ENCODE results near the gene ABHD11. TPM values are rescaled to one million over a fixed set of nuclear protein-coding genes. Genes with fewer than 3 reads are reported as not detected.

ABHD11 gene
- total RNA-seq, 2 donors from 2014 or later: 7.0 to 7.1 TPM

DNA sequence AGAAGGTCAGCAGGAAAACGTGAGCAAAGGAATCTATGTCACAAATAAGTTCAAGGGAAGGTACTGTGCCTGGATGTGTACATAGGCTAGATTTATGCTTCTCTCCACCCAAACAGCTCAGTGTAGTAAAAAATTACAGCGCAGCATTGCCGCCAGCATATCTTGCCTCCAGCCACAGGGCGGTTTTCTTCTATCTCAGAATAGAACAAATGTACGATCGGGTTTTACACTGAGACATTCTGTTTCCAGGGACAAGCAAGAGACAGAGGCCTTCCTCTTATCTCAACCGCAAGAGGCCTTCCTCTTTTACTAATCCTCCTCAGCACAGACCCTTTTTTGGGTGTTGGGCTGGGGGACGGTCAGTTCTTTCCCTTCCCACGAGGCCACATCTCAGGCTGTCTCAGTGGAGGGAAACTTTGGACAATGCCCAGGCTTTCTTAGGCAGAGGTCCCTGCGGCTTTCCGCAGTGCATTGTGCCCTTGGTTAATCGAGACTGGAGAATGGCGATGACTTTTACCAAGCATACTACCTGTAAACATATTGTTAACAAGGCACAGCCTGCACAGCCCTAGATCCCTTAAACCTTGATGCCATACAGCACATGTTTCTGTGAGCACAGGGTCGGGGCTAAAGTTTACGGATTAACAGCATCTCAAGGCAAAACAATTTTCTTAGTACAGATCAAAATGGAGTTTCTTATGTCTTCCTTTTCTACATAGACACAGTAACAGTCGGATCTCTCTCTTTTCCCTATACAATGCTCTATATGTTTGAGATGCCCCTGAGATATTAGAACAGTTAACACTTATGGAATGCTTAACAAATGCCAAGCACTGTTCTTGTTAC, 11.6 kb upstream of the ABHD11 start:
- intact Hi-C loops (cut with DNase I): no loop called here
- no peak for DNase-seq (ENCODE audit: low spot score)

DNA sequence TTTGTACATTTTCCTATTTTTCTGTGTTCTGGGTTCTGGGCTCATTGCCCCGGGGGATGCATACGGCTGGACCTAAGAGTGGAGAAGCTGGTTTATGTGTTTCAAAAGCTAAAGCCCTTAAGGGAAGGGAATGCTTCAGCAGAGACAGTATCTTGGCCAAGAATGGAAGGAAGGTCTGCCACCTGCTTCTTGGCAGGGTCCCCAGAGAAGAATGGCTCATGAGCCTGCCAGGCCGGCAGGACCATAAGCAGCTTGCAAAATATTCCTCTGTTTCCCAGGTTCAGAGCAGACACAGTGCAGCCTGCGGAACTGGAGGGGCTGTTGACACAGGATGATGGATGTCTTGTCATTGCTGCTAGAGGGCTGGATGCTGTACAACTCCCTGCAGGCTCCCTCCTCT, 7.8 kb upstream of the ABHD11 start:
- intact Hi-C loops (cut with DNase I): no loop called here

GRCh38 chr7:73742753-73743641, 4.4 kb upstream of the ABHD11 start:
- peak; percentile 85 for DNase-seq (ENCODE audit: low spot score)

More for the DNA sequence above, 7.8 kb upstream of the ABHD11 start:
- DNase-seq (ENCODE audit: low spot score): no peak

DNA sequence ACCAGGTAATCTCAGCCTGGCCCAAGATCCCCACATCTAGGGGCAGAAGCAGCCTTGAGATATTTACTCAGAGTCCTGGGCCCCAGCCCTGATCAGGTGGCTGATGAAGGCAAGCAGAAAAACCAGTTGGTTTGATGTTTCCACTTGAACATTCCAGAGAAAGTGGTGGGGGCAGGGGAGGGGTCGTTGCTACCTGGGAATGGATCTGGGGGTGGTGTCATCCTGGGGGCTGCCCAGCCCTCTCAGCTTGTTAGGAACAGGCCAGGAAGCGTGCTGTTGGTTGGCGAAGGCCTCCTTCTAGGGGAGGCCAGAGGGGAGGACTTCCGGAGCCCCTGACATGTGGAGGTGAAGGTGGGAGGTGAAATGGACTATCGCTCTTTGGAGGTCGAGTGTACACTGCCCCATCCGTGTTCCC, 3.7 kb upstream of the ABHD11 start:
- no peak for DNase-seq (ENCODE audit: low spot score)
- intact Hi-C loops (cut with DNase I): no loop called here

More at GRCh38 chr7:73742753-73743641, 4.4 kb upstream of the ABHD11 start:
- intact Hi-C loops (cut with DNase I): no loop called here

- intact Hi-C loops (cut with DNase I): no loop called here
- DNase-seq (ENCODE audit: low spot score): no peak
These were observed 3.0 kb upstream of the ABHD11 start for GRCh38 chr7:73741600-73741999.

- intact Hi-C loops (cut with DNase I): no loop called here
- no peak for DNase-seq (ENCODE audit: low spot score)
These were observed 2.2 kb upstream of the ABHD11 start for GRCh38 chr7:73740771-73741170.

DNA sequence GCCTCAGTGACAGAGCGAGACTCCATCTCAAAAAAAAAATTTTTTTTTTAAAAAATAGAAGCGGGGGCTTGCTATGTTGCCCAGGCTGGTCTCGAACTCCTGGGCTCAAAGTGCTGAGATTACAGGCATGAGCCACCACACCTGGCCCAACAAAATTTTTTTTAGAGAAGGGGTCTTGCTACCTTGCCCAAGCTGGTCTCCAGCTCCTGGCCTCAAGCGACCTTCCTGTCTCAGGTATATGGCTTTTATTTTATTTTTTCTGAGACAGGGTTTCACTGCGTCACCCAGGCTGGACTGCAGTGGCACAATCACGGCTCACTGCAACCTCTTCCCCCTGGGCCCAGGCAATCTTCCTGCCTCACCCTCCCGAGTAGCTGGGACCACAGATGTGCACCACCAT, 1.6 kb upstream of the ABHD11 start:
- no peak for DNase-seq (ENCODE audit: low spot score)
- intact Hi-C loops (cut with DNase I): no loop called here

GRCh38 chr7:73739387-73739767, 775 bp upstream of the ABHD11 start:
- intact Hi-C loops (cut with DNase I): no loop called here
- DNase-seq (ENCODE audit: low spot score): no peak

GRCh38 chr7:73738220-73738611, 386 bp downstream of the ABHD11 start:
- DNase-seq (ENCODE audit: low spot score): peak; percentile 85
- intact Hi-C loops (cut with DNase I): no loop called here

GRCh38 chr7:73737491-73738219, 947 bp downstream of the ABHD11 start:
- intact Hi-C loops (cut with DNase I): no loop called here
- no peak for DNase-seq (ENCODE audit: low spot score)

GRCh38 chr7:73736885-73737284, 1.7 kb downstream of the ABHD11 start:
- DNase-seq (ENCODE audit: low spot score): no peak
- intact Hi-C loops (cut with DNase I): no loop called here

DNA sequence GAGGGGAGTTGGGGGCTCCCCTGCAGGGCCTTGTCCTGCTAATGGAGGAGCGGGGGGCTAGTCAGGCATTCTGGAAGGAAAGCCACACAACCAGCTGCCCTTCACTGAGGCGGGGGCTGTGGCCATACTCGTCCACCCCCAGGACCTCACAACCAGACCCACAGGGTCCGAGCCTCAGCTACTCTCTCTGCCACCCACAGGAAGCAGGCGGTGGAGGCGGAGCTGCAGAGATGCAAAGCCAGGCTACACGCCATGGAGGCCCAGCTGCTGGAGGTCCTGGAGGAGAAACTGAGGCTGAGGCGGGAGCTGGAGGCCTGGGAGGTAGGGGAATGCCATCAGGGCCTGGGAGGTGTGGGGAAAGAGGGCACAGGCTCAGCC, 3.1 kb downstream of the ABHD11 start:
- no peak for DNase-seq (ENCODE audit: low spot score)
- intact Hi-C loops (cut with DNase I): no loop called here

DNA sequence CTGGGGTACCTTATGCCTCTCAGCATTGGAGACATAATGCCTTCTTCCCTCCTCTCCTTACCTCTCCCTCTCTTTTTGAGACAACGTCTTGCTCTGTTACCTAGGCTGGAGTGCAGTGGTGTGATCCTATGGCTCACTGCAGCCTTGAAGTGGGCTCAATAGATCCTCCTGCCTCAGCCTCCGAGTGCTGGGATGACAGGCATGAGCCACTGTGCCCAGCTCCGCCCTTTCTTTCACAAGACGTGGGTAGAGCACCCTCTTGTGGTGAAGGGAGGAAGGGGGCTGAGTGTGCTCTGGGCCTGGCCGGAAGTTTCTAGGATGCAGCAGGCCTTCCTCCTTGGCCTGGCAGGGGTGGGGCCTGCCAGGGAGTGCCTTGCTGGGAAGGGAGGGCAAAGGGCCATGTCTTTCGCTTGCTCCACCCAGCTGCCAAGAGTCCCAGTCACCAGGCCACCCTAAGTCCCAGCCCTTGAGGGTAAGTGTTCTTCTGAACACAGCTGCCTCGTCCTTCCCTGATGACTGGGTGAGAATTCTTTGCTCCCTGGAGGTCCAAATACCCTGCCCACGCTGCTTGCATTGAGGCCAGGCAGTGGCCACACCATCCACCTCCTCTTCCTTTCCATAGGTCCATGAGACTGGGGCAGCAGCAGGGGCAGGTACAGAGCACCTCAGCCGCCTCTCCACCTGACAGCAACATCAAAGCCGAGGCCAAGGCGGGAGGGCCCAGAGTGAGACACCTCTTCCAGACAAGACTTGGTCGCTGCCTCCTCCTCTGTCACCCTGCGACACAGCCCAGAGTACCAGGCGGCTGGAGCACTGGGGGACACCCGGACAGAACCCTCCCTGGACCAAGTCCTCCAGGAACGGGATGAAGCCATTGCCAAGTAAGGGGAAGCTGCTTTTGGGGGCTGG, 3.7 kb downstream of the ABHD11 start:
- peak; percentile 81 for DNase-seq (ENCODE audit: low spot score)
- intact Hi-C loops (cut with DNase I): no loop called here

- DNase-seq (ENCODE audit: low spot score): no peak
- intact Hi-C loops (cut with DNase I): no loop called here
These were observed 6.2 kb downstream of the ABHD11 start for GRCh38 chr7:73732397-73732796.

- intact Hi-C loops (cut with DNase I): no loop called here
- DNase-seq (ENCODE audit: low spot score): no peak
These were observed 8.1 kb downstream of the ABHD11 start for GRCh38 chr7:73730485-73730884.

DNA sequence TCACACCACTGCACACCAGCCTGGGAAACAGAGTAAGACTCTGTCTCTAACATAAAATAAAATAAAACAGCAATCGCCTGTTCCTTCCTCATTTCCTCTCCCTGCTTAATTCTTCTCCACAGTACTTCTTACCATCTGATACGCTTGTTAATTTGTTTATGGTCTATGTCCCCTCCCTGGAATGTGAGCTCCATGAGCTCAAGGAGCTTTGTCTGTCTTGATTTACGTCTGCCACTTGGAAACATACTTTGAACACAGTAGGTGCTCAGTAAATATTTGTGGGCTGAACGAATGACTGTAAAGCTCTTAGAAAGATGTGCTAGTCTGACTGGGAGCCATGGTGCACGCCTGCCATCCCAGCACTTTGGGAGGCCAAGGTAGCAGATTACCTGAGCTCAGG, 10.1 kb downstream of the ABHD11 start:
- intact Hi-C loops (cut with DNase I): loop anchor here (5.0 kb wide), 1 partner anchor 121 kb away; no protein-coding TSS in a partner anchor
- no peak for DNase-seq (ENCODE audit: low spot score)

GRCh38 chr7:73727952-73728351, 10.7 kb downstream of the ABHD11 start:
- no peak for DNase-seq (ENCODE audit: low spot score)
- intact Hi-C loops (cut with DNase I): loop anchor here (5.0 kb wide), 1 partner anchor 121 kb away; no protein-coding TSS in a partner anchor

DNA sequence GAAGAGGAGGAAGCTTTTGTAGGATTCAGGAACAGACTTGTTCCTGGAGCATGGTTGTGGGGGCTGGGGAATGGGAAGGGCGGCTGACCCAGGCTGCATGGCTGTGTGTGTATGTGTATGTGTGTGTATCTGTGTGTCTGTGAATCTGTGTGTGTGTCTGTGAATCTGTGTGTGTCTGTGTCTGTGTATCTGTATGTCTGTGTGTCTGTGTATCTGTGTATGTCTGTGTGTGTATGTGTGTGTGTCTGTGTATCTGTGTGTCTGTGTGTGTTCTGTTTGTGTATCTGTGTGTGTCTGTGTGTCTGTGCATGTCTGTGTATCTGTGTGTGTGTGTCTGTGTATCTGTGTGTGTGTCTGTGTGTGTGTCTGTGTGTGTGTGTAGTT, 12.5 kb downstream of the ABHD11 start:
- no peak for DNase-seq (ENCODE audit: low spot score)
- intact Hi-C loops (cut with DNase I): loop anchor here (5.0 kb wide), 1 partner anchor 119 kb away; no protein-coding TSS in a partner anchor

- intact Hi-C loops (cut with DNase I): no loop called here
- no peak for DNase-seq (ENCODE audit: low spot score)
These were observed 14.8 kb downstream of the ABHD11 start for GRCh38 chr7:73723813-73724212.

All from posterior vena cava (tissue), 2 donors.